Effector CD4-positive, alpha-beta T cell (primary cell): ENCODE data around the gene LRRC8A.
"Not testable (repeated sequence)": the region's sequence is repeated elsewhere in the genome, so short reads cannot be mapped to it uniquely, and the experiment has no call there.

Source experiments
- DNase-seq: peaks from one replicate; pipeline ENCODE4 v3.0.0-alpha.2; 2020

LRRC8A gene

DNA sequence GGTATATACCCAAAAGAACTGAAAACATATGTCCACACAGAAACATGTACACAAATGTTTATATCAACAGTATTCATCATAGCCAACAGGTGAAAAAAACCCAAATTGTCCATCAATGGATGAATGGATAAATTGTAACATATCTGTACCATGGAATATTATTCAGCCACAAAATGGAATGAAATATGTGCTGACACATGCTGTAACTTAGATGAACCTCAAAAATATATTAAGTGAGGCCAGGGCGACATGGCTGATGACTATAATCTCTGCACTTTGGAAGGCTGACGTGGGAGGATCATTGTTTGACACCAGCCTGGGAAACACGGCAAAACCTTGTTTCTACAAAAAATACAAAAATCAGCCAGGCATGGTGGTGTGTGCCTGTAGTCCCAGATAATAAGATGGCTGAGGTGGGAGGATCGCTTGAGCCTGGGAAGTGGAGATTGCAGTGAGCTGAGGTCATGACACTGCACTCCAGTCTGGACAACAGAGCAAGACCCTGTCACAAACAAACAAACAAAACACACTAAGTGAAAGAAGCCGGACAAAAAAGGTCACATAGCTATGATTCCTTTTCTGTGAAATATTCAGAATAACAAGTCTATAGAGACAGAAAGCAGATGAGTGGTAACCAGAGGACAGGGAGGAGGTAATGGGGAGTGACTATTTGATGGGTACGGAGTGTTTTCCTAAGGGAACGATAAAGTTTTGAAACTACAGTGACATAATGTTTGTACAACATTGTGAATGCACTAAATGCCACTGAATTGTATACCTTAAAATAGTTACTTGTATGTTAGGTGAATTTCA, 11.6 kb upstream of the LRRC8A start:
- DNase-seq, result no peak

GRCh38 chr9:128870941-128871265, 11.0 kb upstream of the LRRC8A start:
- DNase-seq, result not testable (repeated sequence)

- DNase-seq, result no peak
These were observed 4.1 kb upstream of the LRRC8A start for GRCh38 chr9:128877852-128878251.

DNA sequence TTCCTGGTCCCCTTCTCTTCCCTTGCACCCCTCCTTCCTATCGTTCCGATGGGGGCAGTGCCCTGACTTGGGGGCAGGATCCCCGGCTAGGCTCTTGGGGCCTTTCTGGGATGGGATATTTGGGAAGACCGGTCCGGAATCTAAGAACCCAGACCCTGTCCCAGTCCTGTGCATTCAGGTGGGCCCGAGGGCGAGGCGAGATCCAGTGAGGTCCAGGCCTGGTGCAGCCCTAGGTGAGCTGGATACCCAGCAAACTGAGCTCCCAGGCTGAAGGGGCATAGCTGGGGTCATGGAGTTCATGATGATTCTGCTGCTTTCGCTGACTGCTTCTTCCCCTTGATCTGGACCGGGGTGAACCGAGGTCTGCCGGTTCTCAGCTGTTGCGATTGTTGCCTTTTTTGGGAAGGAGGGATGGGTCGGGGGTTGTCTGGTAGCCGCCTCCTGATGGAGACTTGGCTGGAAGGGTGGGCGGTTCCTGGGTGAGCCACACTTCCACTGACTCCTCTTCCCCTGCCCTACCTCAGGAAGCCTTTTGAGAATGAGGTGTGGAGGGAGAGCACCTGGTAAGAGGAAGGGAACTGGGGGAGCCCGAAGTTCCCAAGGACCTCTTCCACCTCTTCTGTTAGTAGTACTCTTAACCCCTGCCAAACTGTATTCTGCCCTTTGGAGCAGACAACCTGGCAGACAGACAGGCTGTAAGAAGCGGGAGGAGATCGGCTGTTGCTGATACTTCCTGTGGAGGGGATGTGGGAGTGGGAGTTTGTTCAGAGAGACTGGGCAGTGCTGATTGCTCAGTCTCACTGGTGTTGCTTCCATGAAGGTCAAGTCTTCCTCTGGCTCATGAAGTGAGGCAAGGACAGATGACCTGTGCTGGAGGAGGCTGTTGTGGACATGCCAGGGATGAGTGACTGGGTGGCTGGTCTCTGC, 1.0 kb downstream of the LRRC8A start:
- DNase-seq, result no peak

- no peak for DNase-seq
These were observed 2.2 kb downstream of the LRRC8A start for GRCh38 chr9:128884164-128884563.

GRCh38 chr9:128885376-128885775, 3.4 kb downstream of the LRRC8A start:
- no peak for DNase-seq

GRCh38 chr9:128885798-128886197, 3.9 kb downstream of the LRRC8A start:
- DNase-seq, result no peak

- no peak for DNase-seq
These were observed 4.4 kb downstream of the LRRC8A start for GRCh38 chr9:128886211-128886891.

- no peak for DNase-seq
These were observed 5.1 kb downstream of the LRRC8A start for GRCh38 chr9:128887049-128887448.

- DNase-seq, result no peak
These were observed 6.0 kb downstream of the LRRC8A start for GRCh38 chr9:128887914-128888350.

DNA sequence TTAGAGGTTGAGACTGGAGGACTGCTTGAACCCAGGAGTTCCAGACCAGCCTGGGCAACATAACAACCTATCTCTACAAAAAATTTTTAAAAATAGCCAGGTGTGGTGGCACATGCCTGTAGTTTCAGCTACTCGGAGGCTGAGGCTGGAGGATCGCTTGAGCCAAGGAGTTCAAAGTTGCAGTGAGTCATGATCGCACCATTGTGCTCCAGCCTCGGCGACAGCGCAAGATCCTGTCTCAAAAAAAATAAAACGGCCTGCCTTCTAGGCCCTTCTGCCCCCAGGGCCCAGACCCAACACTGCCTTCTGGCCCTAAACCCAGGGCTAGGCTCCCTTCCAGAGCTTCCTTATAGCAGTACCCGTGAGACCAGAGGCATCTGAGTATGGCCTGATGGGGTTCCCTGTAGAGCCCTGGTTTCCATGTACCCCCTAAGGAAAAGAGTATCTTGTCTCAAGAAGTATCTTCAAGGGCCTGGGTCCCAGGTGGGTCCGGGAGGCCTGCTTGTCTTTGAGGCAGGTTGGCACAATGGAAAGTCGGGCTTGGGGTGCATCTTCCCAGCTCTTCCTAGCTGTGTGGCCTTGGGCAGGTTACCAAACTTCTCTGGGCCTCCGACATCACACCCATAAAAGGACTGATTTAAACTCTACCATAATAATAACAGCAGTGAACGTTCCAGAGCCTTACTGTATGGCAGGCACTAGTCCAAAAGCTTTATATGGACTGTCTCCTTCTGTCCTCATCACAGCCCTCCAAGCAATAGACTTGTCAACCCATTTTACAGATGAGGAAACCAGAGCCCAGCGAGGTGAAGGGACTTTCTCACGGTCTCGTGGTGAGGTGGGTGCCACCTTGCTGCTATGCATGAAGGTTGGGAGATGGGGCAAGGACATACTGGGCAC, 9.6 kb downstream of the LRRC8A start:
- no peak for DNase-seq

- no peak for DNase-seq
These were observed 10.4 kb downstream of the LRRC8A start for GRCh38 chr9:128892221-128892921.

DNA sequence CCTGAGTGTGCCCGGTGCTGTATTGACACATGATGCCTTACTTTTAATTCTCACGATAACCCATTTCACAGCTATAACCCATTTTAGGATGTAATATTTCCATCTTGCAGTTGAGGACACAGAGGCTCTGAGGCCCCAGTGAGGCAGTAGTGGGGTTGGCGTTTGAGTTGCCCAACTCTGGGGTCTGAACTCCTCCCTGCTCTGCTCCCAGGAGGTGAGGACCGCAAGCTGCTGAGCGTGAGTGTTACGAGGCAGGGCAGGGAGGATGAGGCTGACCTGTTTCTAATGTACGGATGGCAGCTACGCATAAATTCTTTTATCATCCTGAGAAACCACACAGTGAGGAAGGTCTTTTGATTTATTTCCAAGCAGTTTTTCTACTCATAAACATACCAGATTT, 11.4 kb downstream of the LRRC8A start:
- DNase-seq, result no peak

- no peak for DNase-seq
These were observed 12.8 kb downstream of the LRRC8A start for GRCh38 chr9:128894764-128895163.

- DNase-seq, result no peak
These were observed 13.6 kb downstream of the LRRC8A start for GRCh38 chr9:128895556-128895955.

DNA sequence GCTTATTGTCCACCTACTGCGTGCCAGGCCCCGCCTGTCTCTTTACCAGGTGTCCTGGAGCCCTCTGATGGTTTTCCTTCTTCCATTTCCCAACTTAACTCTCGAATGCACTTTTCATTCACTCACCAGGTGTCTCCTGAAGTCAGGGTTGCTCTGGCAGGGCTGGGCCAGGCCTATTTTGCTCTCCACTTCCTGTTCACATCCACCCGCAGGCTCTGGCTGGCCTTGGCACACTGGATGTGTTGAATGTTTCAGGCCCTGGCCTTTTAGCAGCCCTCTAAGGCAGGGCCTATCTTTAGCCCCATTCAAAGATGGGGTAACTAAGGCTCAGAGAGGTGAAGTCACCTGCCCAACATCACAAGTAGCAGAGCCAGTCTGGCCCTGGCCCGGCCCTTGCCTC, 16.4 kb downstream of the LRRC8A start:
- DNase-seq, result no peak

- DNase-seq, result no peak
These were observed 17.1 kb downstream of the LRRC8A start for GRCh38 chr9:128898845-128899565.

- no peak for DNase-seq
These were observed 17.8 kb downstream of the LRRC8A start for GRCh38 chr9:128899566-128900322.

DNA sequence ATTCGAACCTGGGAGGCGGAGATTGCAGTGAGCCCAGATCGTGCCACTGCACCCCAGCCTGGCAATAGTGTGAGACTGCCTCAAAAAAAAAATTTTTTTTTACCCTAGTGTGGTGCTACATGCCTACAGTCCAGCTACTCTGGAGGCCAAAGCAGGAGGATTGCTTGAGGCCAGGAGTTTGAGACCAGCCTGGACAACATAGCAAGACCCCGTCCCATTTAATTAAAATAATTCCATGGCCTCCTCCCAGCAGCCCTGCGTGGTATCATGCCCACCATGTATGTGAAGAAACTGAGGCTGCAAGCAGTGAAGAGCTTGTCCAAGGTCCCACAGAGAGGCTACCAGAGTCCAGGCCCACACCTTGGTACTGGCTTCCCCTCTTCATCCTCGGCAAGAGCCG, 19.4 kb downstream of the LRRC8A start:
- DNase-seq, result no peak

DNA sequence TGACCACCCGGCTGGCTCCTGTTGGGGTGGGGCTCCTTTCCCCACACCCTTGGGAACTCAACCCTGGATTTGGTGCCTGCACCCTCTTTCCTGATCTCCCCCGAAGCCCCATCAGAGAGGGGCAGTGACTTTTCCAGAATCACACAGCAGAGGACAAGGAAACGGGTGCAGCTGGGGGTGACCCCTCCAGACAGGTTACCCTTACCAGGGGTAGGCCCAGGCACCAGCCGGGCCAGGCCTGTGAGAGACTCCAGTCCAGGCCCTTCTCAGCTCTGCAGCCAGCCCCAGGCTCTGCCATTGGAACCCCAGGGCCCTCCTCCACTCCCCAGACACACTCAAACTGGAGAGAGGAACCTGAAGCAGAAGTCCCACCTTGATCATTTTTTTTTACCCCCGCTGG, 19.9 kb downstream of the LRRC8A start:
- no peak for DNase-seq
